Sigmoid colon (tissue), 7 donors: ENCODE results near the gene SLC34A1. TPM values are rescaled to one million over a fixed set of nuclear protein-coding genes. Genes with fewer than 3 reads are reported as not detected.

Experiments used
- DNase-seq: peaks from one replicate; pipeline ENCODE4 v3.0.0-alpha.2; 2019
- H3K27ac ChIP-seq, 4 donors: fragments of 200-600 bp; sonication (generic); one replicate each; pipeline ENCODE4 v1.5.1; 2016 to 2019; ENCODE audit warnings: mild to moderate bottlenecking in 1 of 4
- H3K27me3 ChIP-seq, 3 donors: fragments of 200-600 bp; sonication (generic); one replicate each; pipeline ENCODE4 v1.5.1; 2019; ENCODE audit warnings: mild to moderate bottlenecking in 1 of 3
- H3K36me3 ChIP-seq, 4 donors: fragments of 200-600 bp; sonication (generic); one replicate each; pipeline ENCODE4 v1.5.1; 2016 to 2019
- H3K4me1 ChIP-seq, 4 donors: fragments of 200-600 bp; sonication (generic); one replicate each; pipeline ENCODE4 v1.5.1; 2017 to 2019
- H3K4me3 ChIP-seq, 4 donors: fragments of 200-600 bp; sonication (generic); one replicate each; pipeline ENCODE4 v1.5.1; 2017 to 2019; ENCODE audit warnings: mild to moderate bottlenecking in 2 of 4, moderate library complexity in 1 of 4
- H3K9me3 ChIP-seq, 4 donors: fragments of 200-600 bp in 3 of 4; sonication (generic) in 3 of 4; one replicate each; pipeline versions ENCODE4 v1.5.1 to v1.6.1; 2013 to 2019
- EP300 ChIP-seq, 4 donors: sonication (generic); formaldehyde crosslinking; IDR thresholded peaks; one replicate each; pipeline ENCODE4 v1.6.1; 2017; ENCODE audit warnings: antibody characterized with exemption in 4 of 4
- POLR2A ChIP-seq, 2 donors: fragments of 450-650 bp; IDR thresholded peaks; one replicate each; pipeline ENCODE4 v1.6.1; 2016; ENCODE audit warnings: antibody characterized with exemption in 2 of 2, mild to moderate bottlenecking in 2 of 2, moderate library complexity in 2 of 2
- POLR2AphosphoS5 ChIP-seq, 4 donors: sonication (generic); formaldehyde crosslinking; IDR thresholded peaks; one replicate each; pipeline ENCODE4 v1.6.1; 2017; ENCODE audit warnings: antibody characterized with exemption in 4 of 4
- WGBS, 2 donors: extraction: QIAGEN DNeasy Blood & Tissue Kit; methylation state at CpG; one replicate each; pipeline ENCODE4 v1.1.7; 2013; 5-methylcytosine and 5-hydroxymethylcytosine counted together
- intact Hi-C: fragments of 100-400 bp; cut with DNase I; formaldehyde crosslinking; loops from one replicate; pipeline ENCODE4 v1.15.1; 2023
- polyA plus RNA-seq, 3 donors: library from polyadenylated mRNA; stranded (reverse); fragments of 200-250 nt; gene quantifications; one replicate each; pipeline ENCODE4 v1.2.3, GENCODE V29; 2013
- total RNA-seq, 4 donors: library from RNA; depleted of rRNA; stranded (reverse); fragments of >200 nt; gene quantifications; one replicate each; pipeline ENCODE4 v1.1.0, GENCODE V29; 2016
- TF ChIP-seq, protein P1 (sequence below), 4 experiments: fragments of 450-650 bp in 3 of 4; fragments of 200-600 bp in 1 of 4; IDR thresholded peaks; one replicate each; pipeline ENCODE4 v1.5.1; 2016 to 2019; ENCODE audit warnings: antibody characterized with exemption in 4 of 4, mild to moderate bottlenecking in 3 of 4, moderate library complexity in 2 of 4
- donor health status: healthy with polysubstance abuse.
- donor health status: Bipolar disorder and iron deficiency.
- donor health status: healthy.

Gene SLC34A1, protein sequence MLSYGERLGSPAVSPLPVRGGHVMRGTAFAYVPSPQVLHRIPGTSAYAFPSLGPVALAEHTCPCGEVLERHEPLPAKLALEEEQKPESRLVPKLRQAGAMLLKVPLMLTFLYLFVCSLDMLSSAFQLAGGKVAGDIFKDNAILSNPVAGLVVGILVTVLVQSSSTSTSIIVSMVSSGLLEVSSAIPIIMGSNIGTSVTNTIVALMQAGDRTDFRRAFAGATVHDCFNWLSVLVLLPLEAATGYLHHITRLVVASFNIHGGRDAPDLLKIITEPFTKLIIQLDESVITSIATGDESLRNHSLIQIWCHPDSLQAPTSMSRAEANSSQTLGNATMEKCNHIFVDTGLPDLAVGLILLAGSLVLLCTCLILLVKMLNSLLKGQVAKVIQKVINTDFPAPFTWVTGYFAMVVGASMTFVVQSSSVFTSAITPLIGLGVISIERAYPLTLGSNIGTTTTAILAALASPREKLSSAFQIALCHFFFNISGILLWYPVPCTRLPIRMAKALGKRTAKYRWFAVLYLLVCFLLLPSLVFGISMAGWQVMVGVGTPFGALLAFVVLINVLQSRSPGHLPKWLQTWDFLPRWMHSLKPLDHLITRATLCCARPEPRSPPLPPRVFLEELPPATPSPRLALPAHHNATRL
- total RNA-seq, result not detected
- polyA plus RNA-seq, result under 1 TPM in 1 of 3 donors, not detected in 2; 0.04 TPM

DNA sequence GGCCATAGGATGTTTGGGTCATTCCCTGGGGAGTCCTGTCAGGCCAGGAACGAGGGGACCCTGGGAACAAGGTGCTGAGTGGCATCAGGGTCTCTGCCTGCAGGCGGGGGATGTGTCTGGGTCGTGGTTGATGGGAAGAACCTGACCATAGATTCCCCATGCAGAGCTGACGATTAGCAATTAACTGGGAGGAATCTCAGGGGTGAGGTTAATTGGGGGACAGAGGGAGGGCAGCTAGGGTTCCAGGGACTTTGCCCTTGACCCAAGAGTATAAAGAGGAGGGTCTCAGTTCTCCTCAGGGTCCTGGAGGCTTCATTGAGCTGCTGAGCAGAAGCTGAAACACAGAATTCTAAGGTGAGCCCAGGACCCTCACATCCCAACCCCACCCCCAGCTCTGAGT, at the start of gene SLC34A1:
TSS of gene SLC34A1 (plus strand) at position 301 of the 400 bp plus-strand sequence. CDS start 1,308 bp downstream, outside the sequence.
- WGBS, 2 donors, result 58 to 66% methylated on average over 4 of the region's 4 CpGs
- Histone ChIP-seq H3K4me3 (no peak within 1 kb of the TSS), H3K36me3 (no peaks in the 10 kb centered on the region), H3K27me3 (peaks cover 0 to 4% (median 0%) of the 10 kb centered on the region in 3 donors), H3K27ac (no peak within 1 kb of the TSS), H3K4me1 (peaks cover 0 to 7% (median 0%) of the 10 kb centered on the region in 4 donors), H3K9me3 (no peaks in the 10 kb centered on the region)
- intact Hi-C loops, result no loop called here
- TF ChIP-seq, protein P1, sequence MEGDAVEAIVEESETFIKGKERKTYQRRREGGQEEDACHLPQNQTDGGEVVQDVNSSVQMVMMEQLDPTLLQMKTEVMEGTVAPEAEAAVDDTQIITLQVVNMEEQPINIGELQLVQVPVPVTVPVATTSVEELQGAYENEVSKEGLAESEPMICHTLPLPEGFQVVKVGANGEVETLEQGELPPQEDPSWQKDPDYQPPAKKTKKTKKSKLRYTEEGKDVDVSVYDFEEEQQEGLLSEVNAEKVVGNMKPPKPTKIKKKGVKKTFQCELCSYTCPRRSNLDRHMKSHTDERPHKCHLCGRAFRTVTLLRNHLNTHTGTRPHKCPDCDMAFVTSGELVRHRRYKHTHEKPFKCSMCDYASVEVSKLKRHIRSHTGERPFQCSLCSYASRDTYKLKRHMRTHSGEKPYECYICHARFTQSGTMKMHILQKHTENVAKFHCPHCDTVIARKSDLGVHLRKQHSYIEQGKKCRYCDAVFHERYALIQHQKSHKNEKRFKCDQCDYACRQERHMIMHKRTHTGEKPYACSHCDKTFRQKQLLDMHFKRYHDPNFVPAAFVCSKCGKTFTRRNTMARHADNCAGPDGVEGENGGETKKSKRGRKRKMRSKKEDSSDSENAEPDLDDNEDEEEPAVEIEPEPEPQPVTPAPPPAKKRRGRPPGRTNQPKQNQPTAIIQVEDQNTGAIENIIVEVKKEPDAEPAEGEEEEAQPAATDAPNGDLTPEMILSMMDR (IDR thresholded peaks at IDR 0.05), result no peak
- TF ChIP-seq POLR2AphosphoS5 (IDR thresholded peaks at IDR 0.05), result no peak
- no peak for TF ChIP-seq POLR2A (IDR thresholded peaks at IDR 0.05)
- no peak for TF ChIP-seq EP300 (IDR thresholded peaks at IDR 0.05)
- DNase-seq, result no peak

DNA sequence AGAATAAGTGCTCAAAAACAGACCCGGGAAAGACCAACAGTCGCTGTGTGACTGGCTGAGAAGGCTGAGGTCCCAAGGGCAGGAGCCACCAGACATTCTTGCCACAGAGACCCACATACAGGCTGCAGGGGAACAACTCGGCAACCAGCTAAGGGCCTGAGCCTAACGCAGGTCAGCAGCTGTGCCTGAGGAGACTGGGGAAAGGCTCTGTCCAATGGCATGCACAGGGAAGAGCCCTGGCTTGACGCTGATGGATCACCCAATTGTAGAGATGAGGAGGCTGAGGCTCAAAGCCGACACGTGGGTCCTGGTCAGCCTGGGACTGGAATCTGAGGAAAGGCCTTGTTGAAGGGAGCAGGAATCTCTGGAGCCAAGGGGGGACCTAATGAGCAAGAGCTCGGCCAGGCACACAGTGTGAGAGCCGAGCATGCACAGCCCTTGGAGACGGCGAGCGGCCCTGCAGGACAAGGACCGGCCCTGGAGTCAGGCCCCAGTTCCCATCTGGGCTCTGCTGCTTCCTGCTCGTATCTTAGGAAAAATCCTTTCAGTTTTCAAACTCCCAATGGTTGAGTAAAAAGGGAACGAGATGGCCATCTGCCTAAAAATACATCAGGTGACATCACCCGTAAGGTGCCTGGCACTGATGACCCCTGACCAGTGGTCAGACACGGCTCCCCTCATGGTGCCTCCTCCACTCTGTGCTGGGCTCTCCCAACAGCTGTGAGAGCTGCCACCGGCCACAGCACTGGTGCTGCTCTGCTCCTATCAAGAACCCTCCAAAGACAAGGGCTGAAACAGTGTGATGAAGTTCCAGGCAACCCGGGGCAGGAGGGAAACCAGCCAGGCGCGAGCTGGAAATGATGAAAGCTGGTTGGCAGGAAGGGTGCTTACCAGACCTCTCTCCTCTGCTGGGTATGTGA, 49.2 kb upstream of the SLC34A1 start:
- intact Hi-C loops, result no loop called here
- TF ChIP-seq POLR2AphosphoS5 (IDR thresholded peaks at IDR 0.05) (no peak), POLR2A (IDR thresholded peaks at IDR 0.05) (no peak), EP300 (IDR thresholded peaks at IDR 0.05) (no peak)
- TF ChIP-seq, protein P1 (IDR thresholded peaks at IDR 0.05), result no peak
- peaks cover 34 to 89% (median 69%) of the 10 kb centered on the region in 4 donors for H3K36me3 ChIP-seq
- DNase-seq, result no peak
- no peaks in the 10 kb centered on the region for H3K9me3 ChIP-seq
- H3K4me3 ChIP-seq, result no peak overlapping the region
- H3K4me1 ChIP-seq, result no peaks in the 10 kb centered on the region
- no peaks in the 10 kb centered on the region for H3K27me3 ChIP-seq
- 95% methylated on average over 21 of the region's 21 CpGs for WGBS, 2 donors
- no peak overlapping the region for H3K27ac ChIP-seq

DNA sequence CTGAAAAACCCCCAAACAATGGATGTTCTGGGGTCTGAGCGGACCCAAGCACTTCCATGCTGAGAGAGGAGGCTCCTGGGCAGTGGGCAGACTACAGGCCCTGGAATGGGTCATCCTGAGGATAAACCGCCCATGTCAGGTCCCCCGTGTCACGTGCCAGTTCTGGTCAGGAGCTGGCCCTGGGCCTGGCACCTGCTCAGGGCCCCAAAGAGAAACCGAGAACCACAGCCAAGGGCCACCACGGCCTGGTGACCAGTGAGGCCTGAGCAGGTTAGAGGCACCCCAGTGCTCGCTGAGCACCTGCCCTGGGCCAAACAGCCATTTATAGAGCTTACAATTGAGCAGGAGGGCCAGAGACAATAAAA, 48.6 kb upstream of the SLC34A1 start:
- intact Hi-C loops, result no loop called here
- no peaks in the 10 kb centered on the region for H3K9me3 ChIP-seq
- H3K36me3 ChIP-seq, result peaks cover 34 to 83% (median 64%) of the 10 kb centered on the region in 4 donors
- WGBS, 2 donors, result 95 to 96% methylated on average over 7 of the region's 7 CpGs
- H3K27ac ChIP-seq, result no peak overlapping the region
- DNase-seq, result no peak
- TF ChIP-seq POLR2AphosphoS5 (IDR thresholded peaks at IDR 0.05), result no peak
- TF ChIP-seq, protein P1 (IDR thresholded peaks at IDR 0.05), result no peak
- TF ChIP-seq POLR2A (IDR thresholded peaks at IDR 0.05), result no peak
- no peak for TF ChIP-seq EP300 (IDR thresholded peaks at IDR 0.05)
- no peak overlapping the region for H3K4me3 ChIP-seq
- H3K27me3 ChIP-seq, result no peaks in the 10 kb centered on the region
- H3K4me1 ChIP-seq, result no peaks in the 10 kb centered on the region

DNA sequence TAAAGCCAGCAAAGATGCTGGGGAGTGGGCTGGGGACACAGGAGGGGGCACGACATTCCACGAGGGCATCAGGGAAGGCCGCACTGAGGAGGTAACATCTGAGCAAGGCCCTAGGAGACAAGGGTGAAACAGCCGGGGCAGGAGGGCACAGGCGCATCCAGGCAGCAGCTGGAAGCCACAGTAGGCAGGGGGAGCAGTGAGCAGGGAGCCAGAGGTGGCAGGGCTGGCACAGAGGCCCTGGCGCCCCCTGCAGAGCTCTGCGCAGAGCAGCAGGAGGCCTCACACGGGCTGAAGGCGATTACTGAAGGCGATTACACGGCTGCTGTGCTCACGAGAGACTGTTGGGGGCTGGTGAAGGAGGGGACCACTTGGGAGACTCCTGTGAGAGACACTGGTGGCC, 48.1 kb upstream of the SLC34A1 start:
- no peak for DNase-seq
- intact Hi-C loops, result no loop called here
- H3K27ac ChIP-seq, result no peak overlapping the region
- H3K4me3 ChIP-seq, result no peak overlapping the region
- WGBS, 2 donors, result 48 to 65% methylated on average over 12 of the region's 12 CpGs
- H3K9me3 ChIP-seq, result no peaks in the 10 kb centered on the region
- H3K4me1 ChIP-seq, result no peaks in the 10 kb centered on the region
- TF ChIP-seq POLR2AphosphoS5 (IDR thresholded peaks at IDR 0.05) (no peak), EP300 (IDR thresholded peaks at IDR 0.05) (no peak), POLR2A (IDR thresholded peaks at IDR 0.05) (no peak)
- TF ChIP-seq, protein P1 (IDR thresholded peaks at IDR 0.05), result no peak
- peaks cover 34 to 80% (median 62%) of the 10 kb centered on the region in 4 donors for H3K36me3 ChIP-seq
- no peaks in the 10 kb centered on the region for H3K27me3 ChIP-seq
